Sigmoid colon (tissue), 7 donors: ENCODE results near the gene FILIP1. TPM values are rescaled to one million over a fixed set of nuclear protein-coding genes. Genes with fewer than 3 reads are reported as not detected.

ENCODE experiments used
- DNase-seq: peaks from one replicate; pipeline ENCODE4 v3.0.0-alpha.2; 2019
- H3K27ac ChIP-seq, 4 donors: fragments of 200-600 bp; sonication (generic); one replicate each; pipeline ENCODE4 v1.5.1; 2016 to 2019; ENCODE audit warnings: mild to moderate bottlenecking in 1 of 4
- H3K27me3 ChIP-seq, 3 donors: fragments of 200-600 bp; sonication (generic); one replicate each; pipeline ENCODE4 v1.5.1; 2019; ENCODE audit warnings: mild to moderate bottlenecking in 1 of 3
- H3K36me3 ChIP-seq, 4 donors: fragments of 200-600 bp; sonication (generic); one replicate each; pipeline ENCODE4 v1.5.1; 2016 to 2019
- H3K4me1 ChIP-seq, 4 donors: fragments of 200-600 bp; sonication (generic); one replicate each; pipeline ENCODE4 v1.5.1; 2017 to 2019
- H3K4me3 ChIP-seq, 4 donors: fragments of 200-600 bp; sonication (generic); one replicate each; pipeline ENCODE4 v1.5.1; 2017 to 2019; ENCODE audit warnings: mild to moderate bottlenecking in 2 of 4, moderate library complexity in 1 of 4
- H3K9me3 ChIP-seq, 4 donors: fragments of 200-600 bp in 3 of 4; sonication (generic) in 3 of 4; one replicate each; pipeline versions ENCODE4 v1.5.1 to v1.6.1; 2013 to 2019
- EP300 ChIP-seq, 4 donors: sonication (generic); formaldehyde crosslinking; IDR thresholded peaks; one replicate each; pipeline ENCODE4 v1.6.1; 2017; ENCODE audit warnings: antibody characterized with exemption in 4 of 4
- POLR2A ChIP-seq, 2 donors: fragments of 450-650 bp; IDR thresholded peaks; one replicate each; pipeline ENCODE4 v1.6.1; 2016; ENCODE audit warnings: antibody characterized with exemption in 2 of 2, mild to moderate bottlenecking in 2 of 2, moderate library complexity in 2 of 2
- POLR2AphosphoS5 ChIP-seq, 4 donors: sonication (generic); formaldehyde crosslinking; IDR thresholded peaks; one replicate each; pipeline ENCODE4 v1.6.1; 2017; ENCODE audit warnings: antibody characterized with exemption in 4 of 4
- WGBS, 2 donors: extraction: QIAGEN DNeasy Blood & Tissue Kit; methylation state at CpG; one replicate each; pipeline ENCODE4 v1.1.7; 2013; 5-methylcytosine and 5-hydroxymethylcytosine counted together
- intact Hi-C: fragments of 100-400 bp; cut with DNase I; formaldehyde crosslinking; loops from one replicate; pipeline ENCODE4 v1.15.1; 2023
- polyA plus RNA-seq, 3 donors: library from polyadenylated mRNA; stranded (reverse); fragments of 200-250 nt; gene quantifications; one replicate each; pipeline ENCODE4 v1.2.3, GENCODE V29; 2013
- total RNA-seq, 4 donors: library from RNA; depleted of rRNA; stranded (reverse); fragments of >200 nt; gene quantifications; one replicate each; pipeline ENCODE4 v1.1.0, GENCODE V29; 2016
- TF ChIP-seq, protein P1 (sequence below), 4 experiments: fragments of 450-650 bp in 3 of 4; fragments of 200-600 bp in 1 of 4; IDR thresholded peaks; one replicate each; pipeline ENCODE4 v1.5.1; 2016 to 2019; ENCODE audit warnings: antibody characterized with exemption in 4 of 4, mild to moderate bottlenecking in 3 of 4, moderate library complexity in 2 of 4
- donor health status: healthy with polysubstance abuse.
- donor health status: Bipolar disorder and iron deficiency.
- donor health status: healthy.

FILIP1 gene
- total and polyA plus RNA-seq, 7 donors = 0.46 to 72.8 (median 47.1) TPM

DNA sequence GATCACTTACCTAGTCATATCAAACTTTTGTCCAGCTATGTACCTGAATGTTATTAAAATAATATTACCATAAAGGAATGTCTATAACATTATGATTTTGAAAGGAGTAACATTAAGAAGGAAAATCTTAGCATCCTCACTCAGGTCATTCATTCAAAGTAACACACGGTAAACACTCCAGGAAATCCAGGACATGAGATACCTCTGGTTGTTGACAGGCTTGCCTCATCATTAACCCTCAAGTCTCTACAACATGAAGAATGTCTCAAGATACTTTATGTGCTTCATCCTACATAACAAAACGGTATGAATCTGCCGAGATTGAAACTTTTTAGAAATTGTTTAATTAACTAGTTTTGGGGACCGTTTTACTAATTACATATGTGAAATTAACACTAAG, 690 bp upstream of the FILIP1 start:
- H3K27me3 ChIP-seq = no peaks in the 10 kb centered on the region
- peak overlapping the region; percentile 82 to 93 (median 86) for H3K27ac ChIP-seq
- intact Hi-C loops = loop anchor here (5.0 to 10.0 kb wide), 3 partner anchors 57 to 1839 kb away; partner anchors contain the start of gene SLC17A5
- H3K4me1 ChIP-seq = peaks cover 0 to 32% (median 15%) of the 10 kb centered on the region in 4 donors
- no peaks in the 10 kb centered on the region for H3K36me3 ChIP-seq
- H3K4me3 ChIP-seq = peak overlapping the region; percentile 46 to 63 (median 52)
- no peak for DNase-seq
- no peaks in the 10 kb centered on the region for H3K9me3 ChIP-seq
- TF ChIP-seq POLR2AphosphoS5 (IDR thresholded peaks at IDR 0.05) (no peak), POLR2A (IDR thresholded peaks at IDR 0.05) (no peak)
- TF ChIP-seq, protein P1, sequence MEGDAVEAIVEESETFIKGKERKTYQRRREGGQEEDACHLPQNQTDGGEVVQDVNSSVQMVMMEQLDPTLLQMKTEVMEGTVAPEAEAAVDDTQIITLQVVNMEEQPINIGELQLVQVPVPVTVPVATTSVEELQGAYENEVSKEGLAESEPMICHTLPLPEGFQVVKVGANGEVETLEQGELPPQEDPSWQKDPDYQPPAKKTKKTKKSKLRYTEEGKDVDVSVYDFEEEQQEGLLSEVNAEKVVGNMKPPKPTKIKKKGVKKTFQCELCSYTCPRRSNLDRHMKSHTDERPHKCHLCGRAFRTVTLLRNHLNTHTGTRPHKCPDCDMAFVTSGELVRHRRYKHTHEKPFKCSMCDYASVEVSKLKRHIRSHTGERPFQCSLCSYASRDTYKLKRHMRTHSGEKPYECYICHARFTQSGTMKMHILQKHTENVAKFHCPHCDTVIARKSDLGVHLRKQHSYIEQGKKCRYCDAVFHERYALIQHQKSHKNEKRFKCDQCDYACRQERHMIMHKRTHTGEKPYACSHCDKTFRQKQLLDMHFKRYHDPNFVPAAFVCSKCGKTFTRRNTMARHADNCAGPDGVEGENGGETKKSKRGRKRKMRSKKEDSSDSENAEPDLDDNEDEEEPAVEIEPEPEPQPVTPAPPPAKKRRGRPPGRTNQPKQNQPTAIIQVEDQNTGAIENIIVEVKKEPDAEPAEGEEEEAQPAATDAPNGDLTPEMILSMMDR (IDR thresholded peaks at IDR 0.05) = no peak
- WGBS, 2 donors = 77 to 80% methylated on average over 4 of the region's 4 CpGs

GRCh38 chr6:75492386-75493153, 1.0 kb downstream of the FILIP1 start:
- Histone ChIP-seq H3K27ac (peak overlapping the region; percentile 82 to 93 (median 86)), H3K36me3 (no peaks in the 10 kb centered on the region), H3K9me3 (no peaks in the 10 kb centered on the region), H3K4me3 (peak overlapping the region; percentile 46 to 63 (median 52)), H3K27me3 (no peaks in the 10 kb centered on the region), H3K4me1 (peaks cover 0 to 47% (median 25%) of the 10 kb centered on the region in 4 donors)
- intact Hi-C loops = loop anchor here (5.0 to 10.0 kb wide), 3 partner anchors 55 to 1838 kb away; partner anchors contain the start of gene SLC17A5
- TF ChIP-seq EP300 (IDR thresholded peaks at IDR 0.05) (peak in 1 of 4 donors; percentile 10), POLR2A (IDR thresholded peaks at IDR 0.05) (no peak), POLR2AphosphoS5 (IDR thresholded peaks at IDR 0.05) (peak in 3 of 4 donors; percentile 9 to 29 (median 21))
- TF ChIP-seq, protein P1 (IDR thresholded peaks at IDR 0.05) = no peak
- DNase-seq = no peak
- 73 to 80% methylated on average over 3 of the region's 3 CpGs for WGBS, 2 donors

DNA sequence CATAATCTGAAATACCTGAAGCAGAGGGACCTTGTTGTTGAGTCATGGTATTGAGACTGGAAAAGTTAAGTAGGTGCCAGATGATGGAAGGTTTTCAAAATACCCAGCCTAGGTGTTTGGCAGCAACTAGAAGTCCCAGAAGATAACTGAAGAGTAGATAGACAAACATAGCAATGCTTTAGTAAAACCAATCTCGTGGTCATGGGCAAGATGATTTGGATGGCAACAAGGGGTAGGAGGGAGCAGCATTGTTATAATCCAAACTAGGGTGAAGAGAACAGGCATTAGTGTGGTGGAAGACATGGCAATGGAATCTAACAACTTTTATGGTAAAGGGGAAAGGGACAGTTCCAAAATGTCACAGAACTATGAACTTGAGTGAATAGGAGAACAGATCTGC, 2.3 kb downstream of the FILIP1 start:
- intact Hi-C loops = loop anchor here (5.0 to 10.0 kb wide), 3 partner anchors 54 to 1836 kb away; partner anchors contain the start of gene SLC17A5
- peaks cover 0 to 60% (median 36%) of the 10 kb centered on the region in 4 donors for H3K4me1 ChIP-seq
- 73 to 77% methylated on average over 1 of the region's 1 CpG for WGBS, 2 donors
- TF ChIP-seq POLR2AphosphoS5 (IDR thresholded peaks at IDR 0.05) (no peak), EP300 (IDR thresholded peaks at IDR 0.05) (no peak), POLR2A (IDR thresholded peaks at IDR 0.05) (no peak)
- TF ChIP-seq, protein P1 (IDR thresholded peaks at IDR 0.05) = no peak
- peak overlapping the region; percentile 46 to 63 (median 52) for H3K4me3 ChIP-seq
- H3K36me3 ChIP-seq = no peaks in the 10 kb centered on the region
- no peaks in the 10 kb centered on the region for H3K9me3 ChIP-seq
- H3K27ac ChIP-seq = peak overlapping the region; percentile 82 to 93 (median 86)
- H3K27me3 ChIP-seq = no peaks in the 10 kb centered on the region
- DNase-seq = no peak

- Histone ChIP-seq H3K9me3 (no peaks in the 10 kb centered on the region), H3K4me3 (peak overlapping the region; percentile 46 to 63 (median 52)), H3K27me3 (no peaks in the 10 kb centered on the region), H3K4me1 (peaks cover 0 to 63% (median 37%) of the 10 kb centered on the region in 4 donors), H3K36me3 (no peaks in the 10 kb centered on the region), H3K27ac (peak overlapping the region; percentile 82 to 93 (median 86))
- 80 to 88% methylated on average over 3 of the region's 3 CpGs for WGBS, 2 donors
- intact Hi-C loops = loop anchor here (5.0 to 10.0 kb wide), 3 partner anchors 53 to 1836 kb away; partner anchors contain the start of gene SLC17A5
- no peak for DNase-seq
- TF ChIP-seq POLR2AphosphoS5 (IDR thresholded peaks at IDR 0.05) (peak in 2 of 4 donors; percentile 9 to 28), EP300 (IDR thresholded peaks at IDR 0.05) (no peak)
Observed at GRCh38 chr6:75490706-75491105, 2.9 kb downstream of the FILIP1 start.

DNA sequence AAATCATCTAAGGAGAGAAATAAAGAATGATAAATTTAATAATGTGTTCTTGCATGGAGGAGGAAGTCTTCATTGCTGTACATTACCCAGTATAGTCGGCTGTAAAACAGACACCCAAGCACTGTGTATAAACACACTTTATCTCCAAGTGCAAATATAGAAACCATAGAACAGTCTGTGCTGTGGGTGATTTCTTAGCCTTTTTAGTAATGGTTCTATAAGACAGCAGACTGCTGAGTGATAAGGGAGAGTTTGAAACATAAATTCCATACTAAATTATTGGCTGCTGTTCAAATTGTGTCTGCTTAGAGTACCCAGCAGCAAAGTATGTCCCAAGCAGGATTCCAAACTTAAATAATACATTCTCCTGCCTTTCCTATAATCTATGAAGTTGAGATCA, 4.6 kb downstream of the FILIP1 start:
- no peaks in the 10 kb centered on the region for H3K27me3 ChIP-seq
- intact Hi-C loops = loop anchor here (5.0 kb wide), 1 partner anchor 62 kb away; no protein-coding TSS in a partner anchor
- peak overlapping the region; percentile 82 to 93 (median 86) for H3K27ac ChIP-seq
- no peaks in the 10 kb centered on the region for H3K9me3 ChIP-seq
- H3K4me3 ChIP-seq = peak overlapping the region in 3 of 4 donors; percentile 47 to 63 (median 57)
- H3K36me3 ChIP-seq = no peaks in the 10 kb centered on the region
- TF ChIP-seq, protein P1 (IDR thresholded peaks at IDR 0.05) = no peak
- TF ChIP-seq EP300 (IDR thresholded peaks at IDR 0.05) (no peak), POLR2A (IDR thresholded peaks at IDR 0.05) (no peak), POLR2AphosphoS5 (IDR thresholded peaks at IDR 0.05) (no peak)
- 5 to 49% methylated on average over 1 of the region's 1 CpG for WGBS, 2 donors
- peaks cover 0 to 61% (median 33%) of the 10 kb centered on the region in 4 donors for H3K4me1 ChIP-seq
- DNase-seq = no peak
